OCI-M2 (cell line): Measurements from ENCODE around the gene TEAD3.
"Not testable (repeated sequence)": the region's sequence is repeated elsewhere in the genome, so short reads cannot be mapped to it uniquely, and the experiment has no call there.

ENCODE experiments used
- DNase-seq: peaks from one replicate; lab custom pipeline; 2025; ENCODE audit not compliant: unreplicated experiment; lab: John Stamatoyannopoulos, UW

Gene TEAD3

DNA sequence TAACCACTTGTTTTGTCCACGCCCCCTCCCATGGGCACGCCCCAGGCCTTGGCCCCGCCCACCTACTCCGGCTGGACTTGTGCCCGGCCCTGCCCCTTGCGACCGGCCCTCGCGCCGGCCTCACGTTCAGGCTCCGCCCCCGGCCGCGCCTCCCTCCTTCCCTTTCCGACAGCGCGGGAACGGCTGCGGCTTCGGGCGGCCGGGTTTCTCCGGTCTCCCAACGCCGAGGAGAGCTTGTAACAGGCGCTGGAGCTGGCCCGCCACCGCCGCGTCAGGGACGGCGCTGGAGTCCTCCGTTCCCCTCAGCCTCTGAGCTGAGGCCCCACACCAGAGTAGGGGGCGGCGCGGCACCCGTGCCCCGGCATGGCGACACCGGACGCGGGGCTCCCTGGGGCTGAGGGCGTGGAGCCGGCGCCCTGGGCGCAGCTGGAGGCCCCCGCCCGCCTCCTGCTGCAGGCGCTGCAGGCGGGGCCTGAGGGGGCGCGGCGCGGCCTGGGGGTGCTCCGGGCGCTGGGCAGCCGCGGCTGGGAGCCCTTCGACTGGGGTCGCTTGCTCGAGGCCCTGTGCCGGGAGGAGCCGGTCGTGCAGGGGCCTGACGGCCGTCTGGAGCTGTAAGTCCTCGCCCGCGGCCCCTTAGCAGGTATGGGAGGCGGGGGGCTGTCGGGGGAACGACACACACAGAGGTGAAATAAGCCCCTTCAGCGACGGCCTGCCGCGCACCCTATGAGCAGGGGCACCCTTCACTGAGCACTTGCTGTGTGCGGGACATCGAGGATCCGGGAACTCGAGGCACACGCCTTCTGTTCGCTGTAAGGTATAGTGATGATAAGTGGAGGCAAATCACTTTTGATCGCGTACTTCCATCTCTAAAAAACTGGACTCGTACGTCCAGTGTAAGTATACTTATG is 44.4 kb downstream of the TEAD3 start, which contains the start of gene FANCE:
Gene FANCE, plus strand, starts transcription at position 156 of the 908 bp plus-strand sequence. Its CDS starts 208 bp downstream, at position 364.
- peak; percentile 75 for DNase-seq

DNA sequence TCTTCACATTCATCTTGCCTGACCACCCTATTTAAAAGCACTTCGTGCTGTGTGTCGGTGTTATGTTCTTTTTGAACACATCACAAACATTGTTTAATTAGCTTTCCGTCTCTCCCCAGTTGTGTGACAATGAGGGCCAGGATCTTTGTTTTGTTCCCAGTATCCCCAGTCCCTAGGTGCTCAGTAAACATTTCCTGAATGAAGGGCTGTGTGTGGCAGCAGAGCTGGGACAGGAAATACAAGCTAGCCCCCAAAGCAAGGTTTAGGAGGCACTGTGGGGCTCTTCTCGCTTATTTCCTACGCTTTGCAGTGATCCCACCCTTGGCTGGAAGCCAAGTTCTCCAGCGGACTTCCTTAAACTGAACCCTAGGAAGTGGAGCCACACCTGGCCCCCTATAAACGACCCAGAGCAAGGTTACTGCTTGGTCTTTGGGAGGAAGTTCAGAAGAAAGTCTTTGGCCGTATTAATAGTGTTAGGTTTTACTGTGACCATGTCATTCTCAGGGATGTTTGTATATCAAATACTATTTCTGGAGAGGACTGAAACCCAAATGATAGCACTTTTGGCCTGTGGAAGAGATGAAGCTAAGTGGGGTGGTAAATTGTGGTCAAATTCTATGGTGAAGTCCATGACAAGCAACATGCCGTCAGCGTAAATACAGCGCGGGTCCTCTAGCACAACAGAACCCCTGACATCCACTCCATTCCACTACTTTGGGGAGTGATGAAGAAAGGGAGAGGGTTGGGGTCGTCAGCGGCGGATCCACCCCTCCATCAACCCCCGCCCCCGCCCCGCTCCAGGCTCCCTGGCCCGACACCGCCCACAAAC is 45.3 kb downstream of the TEAD3 start:
- no peak for DNase-seq

DNA sequence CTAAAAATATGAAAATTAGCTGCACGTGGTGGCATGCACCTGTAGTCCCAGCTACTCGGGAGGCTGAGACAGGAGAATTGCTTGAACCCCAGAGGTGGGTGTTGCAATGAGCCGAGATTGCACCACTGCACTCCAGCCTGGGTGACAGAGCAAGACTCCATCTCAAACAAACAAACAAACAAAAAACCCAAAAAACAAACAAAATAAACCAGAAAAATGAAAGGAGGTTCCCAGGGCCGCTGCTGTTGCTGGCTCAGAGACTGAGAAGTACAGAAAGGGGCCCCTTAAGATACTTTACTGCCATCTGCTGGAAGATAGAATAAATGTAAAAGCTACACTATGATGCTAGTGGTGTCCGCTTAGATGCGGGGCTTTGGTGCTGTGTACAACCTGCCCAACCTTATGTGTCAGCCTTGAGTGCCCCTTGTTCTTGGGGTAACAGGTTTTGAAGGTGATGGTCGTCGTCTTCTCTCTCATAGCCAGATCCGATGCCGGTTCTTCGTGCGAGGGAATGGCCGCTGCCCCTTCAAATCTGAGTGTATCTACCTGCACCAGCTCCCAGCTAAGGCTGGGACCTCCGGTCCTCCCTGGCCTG is 47.5 kb downstream of the TEAD3 start:
- DNase-seq, result peak; percentile 46

DNA sequence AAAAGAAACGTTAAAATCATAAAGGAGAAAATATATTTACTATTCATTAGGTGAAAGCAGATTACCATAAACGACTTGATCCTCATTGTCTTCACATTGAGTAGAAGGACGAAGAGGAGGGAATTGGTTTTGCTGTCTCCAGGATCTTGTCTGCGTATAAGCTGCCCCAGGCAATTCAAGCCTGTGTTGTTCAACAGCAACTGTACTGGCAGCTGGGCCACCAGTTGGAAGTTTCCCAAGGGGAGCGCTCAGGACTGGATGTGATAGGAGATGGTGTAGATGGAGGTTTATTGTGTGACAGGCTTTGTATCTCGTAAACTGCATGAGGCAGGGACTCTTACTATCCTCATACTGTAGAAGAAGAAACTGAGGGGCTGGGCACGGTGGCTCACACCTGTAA is 48.7 kb downstream of the TEAD3 start:
- no peak for DNase-seq

GRCh38 chr6:35445691-35446090 is 51.2 kb downstream of the TEAD3 start:
- no peak for DNase-seq

DNA sequence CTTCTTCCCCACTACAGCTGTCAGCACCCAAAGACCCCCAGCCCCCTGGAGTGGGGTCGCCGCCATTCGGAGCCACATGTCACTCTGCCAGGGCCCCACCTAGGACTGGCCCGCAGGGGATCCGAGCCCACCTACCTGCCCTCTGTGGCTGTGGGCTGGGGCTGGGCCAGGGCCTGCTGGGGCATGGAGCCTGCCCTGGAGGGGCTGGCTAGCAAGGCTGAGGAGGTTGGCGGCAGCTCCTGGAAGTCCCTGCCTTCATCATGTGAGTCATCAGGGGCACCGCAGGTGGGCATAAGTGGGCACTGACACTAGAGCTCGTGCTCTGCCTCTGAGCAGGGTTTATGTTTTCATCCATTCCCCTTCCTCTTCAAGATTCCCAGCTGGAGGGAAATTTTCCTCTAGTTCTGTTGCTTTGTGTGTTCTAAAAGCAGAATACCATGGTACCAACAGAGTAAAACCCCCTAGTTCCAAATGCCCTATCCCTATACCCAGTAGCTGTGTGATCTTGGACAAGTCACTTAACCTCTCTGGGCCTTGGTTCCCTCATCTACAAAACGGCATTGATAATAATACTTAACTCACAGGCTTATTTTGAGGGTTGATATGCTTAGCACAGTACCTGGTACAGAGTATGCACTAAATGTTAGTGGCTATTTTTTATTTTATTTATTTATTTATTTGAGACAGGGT is 53.4 kb downstream of the TEAD3 start:
- no peak for DNase-seq

DNA sequence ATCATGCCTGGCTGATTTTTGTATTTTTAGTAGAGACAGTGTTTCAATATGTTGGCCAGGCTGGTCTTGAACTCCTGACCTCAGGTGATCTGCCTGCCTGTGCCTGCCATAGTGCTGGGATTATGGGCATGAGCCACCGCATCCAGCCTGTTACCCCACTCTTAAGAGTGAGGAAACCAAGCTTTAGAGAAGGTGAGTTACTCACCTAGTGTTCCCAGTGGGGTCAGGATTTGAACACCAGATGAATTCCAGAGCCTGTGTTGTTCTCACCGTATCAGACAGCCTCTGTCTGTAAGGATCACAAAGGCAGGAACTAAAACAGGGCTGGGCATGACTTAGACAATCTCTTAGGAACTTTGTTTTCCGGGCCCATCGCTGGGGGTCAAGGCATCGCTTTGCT is 54.2 kb downstream of the TEAD3 start:
- DNase-seq, result no peak

GRCh38 chr6:35441642-35442041 is 55.2 kb downstream of the TEAD3 start:
- no peak for DNase-seq

- no peak for DNase-seq
Observed at GRCh38 chr6:35441205-35441604, 55.7 kb downstream of the TEAD3 start.

- no peak for DNase-seq
Observed at GRCh38 chr6:35439308-35439707, 57.6 kb downstream of the TEAD3 start.

DNA sequence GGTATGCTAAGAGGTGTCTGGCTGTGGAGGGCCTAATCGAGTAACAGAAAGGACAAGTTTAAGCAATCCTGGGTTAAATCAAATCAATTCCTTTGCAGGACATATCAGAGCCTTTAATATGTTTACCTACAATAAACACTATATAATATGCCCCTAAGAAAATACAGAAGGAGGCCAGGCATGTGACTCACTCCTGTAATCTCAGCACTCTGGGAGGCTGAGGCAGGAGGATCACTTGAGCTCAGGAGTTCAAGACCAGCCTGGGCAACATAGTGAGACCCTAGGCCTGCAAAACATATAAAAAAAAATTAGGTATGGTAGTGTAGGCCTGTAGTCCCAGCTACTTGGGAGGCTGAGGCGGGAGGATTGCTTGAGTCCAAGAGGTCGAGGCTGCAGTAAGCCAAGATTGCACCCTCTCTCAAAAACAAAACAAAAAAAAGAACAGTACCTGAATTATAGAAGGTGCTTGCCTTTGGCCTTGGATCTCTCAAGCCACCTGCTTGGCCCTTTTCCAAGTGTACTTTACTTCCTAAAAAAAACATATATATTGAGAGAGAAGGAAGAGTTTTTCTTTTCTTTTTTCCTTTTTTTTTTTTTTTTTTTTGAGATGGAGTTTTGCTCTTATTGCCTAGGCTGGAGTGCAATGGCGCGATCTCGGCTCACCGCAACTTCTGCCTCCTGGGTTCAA is 58.4 kb downstream of the TEAD3 start:
- DNase-seq, result not testable (repeated sequence)

- DNase-seq, result no peak
Observed at GRCh38 chr6:35436071-35436857, 60.6 kb downstream of the TEAD3 start.

- DNase-seq, result no peak
Observed at GRCh38 chr6:35435074-35435837, 61.6 kb downstream of the TEAD3 start.

GRCh38 chr6:35432702-35433101 is 64.2 kb downstream of the TEAD3 start:
- not testable (repeated sequence) for DNase-seq

DNA sequence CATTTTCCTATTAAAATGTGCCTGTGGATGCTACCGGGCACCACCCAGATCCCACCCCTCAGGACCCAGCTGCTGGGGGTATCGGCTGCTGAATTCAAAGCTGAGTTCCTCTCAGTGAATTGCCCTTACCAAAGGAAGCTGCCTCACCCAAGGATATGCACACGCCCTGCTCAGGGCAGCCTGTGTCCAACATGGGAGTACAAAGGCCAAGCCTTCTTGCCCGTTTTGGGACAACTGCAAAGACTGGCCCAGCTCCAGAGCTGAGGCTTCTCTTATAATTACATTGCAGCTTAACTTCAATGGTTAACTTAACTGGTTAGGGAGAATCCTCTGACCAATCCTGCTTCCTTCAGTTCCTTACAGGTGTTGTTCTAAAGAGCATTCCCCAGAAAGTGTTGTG is 64.6 kb downstream of the TEAD3 start:
- no peak for DNase-seq

GRCh38 chr6:35429463-35429862 is 67.4 kb downstream of the TEAD3 start:
- no peak for DNase-seq

DNA sequence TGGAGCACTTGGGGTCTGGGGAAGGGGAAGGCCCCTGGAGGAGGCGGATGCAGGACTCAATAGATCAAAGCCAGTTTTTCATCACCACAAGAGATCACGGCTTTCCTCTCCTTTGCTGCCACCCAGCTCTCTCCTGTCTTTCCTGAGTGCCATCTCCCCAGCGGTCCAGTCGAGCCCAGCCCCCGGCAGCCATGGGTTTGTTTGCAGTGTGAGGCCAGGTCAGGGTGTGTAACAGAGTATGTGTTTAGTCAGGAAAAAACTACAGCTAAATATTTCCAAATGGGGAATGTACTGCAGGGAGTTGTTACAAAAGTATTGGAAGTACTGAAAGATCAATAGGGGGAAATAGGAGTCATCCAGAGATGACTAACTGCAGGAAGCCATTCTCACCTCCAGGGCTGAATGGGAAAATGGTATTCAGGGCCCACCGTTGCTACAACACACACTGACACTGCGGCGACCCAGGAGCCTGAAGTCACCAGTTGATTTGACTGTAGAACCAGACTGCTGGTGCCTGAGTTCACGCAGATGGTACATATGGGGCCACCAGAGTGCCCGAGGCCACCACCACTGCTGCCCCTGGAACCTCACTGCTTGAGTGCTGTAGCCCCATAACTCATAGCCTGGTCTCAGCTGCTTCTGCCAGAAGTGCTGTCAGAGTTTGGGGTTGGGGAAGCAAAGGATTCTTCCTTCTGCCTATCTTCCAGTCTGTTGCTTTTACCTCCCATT is 68.3 kb downstream of the TEAD3 start:
- DNase-seq, result no peak

DNA sequence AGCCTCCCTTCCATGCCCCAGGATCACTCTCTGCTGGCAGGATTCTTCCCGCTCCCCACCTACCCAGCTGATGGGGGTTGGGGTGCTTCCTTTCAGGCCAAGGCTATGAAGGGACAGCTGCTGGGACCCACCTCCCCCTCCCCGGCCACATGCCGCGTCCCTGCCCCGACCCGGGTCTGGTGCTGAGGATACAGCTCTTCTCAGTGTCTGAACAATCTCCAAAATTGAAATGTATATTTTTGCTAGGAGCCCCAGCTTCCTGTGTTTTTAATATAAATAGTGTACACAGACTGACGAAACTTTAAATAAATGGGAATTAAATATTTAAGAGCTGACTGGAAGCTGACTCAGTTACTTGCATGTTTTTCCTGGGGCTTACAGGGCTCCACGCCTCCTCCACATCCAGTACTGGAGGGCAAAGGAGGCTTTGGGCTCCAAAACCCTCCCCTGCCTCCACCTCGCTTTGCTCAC is 69.0 kb downstream of the TEAD3 start:
- no peak for DNase-seq
